ENCODE results near the gene XPO5. TPM values are rescaled to one million over a fixed set of nuclear protein-coding genes. Genes with fewer than 3 reads are reported as not detected.

The XPO5 gene
- total and polyA plus RNA-seq, 2 of the 4 experiments (the other 2 are of a cell fraction): 29.0 to 30.1 TPM

DNA sequence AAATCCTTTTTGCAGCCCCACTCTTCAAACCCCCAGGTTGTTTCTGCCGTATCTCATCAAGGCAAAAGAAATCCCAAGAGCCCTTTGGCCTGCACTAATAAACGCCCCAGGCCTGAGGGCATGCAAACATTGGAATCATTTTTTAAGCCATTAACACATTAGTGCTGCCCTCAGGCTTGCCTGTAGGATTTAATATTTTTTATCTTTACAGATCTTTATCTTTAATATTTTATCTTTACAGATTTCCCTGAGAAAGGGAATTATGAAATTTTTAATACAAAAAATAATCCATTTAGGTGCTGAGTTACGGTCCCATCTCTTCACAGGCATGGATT, 38.5 kb upstream of the XPO5 start:
- no peak overlapping the region for H2AK9ac ChIP-seq (replicated peaks; ENCODE audit: low read depth, low read length, poor library complexity)
- no peak overlapping the region for H3K27ac ChIP-seq (ENCODE audit: insufficient read depth, low read length)
- H3K9me1 ChIP-seq (ENCODE audit: insufficient read depth, low read length): no peaks in the 10 kb centered on the region
- no peak overlapping the region for H3K14ac ChIP-seq (replicated peaks; ENCODE audit: low read depth, low read length)
- no peaks in the 10 kb centered on the region for H4K20me1 ChIP-seq (ENCODE audit: insufficient read depth, low read length)
- ATAC-seq (ENCODE audit: low read depth) (no peak), DNase-seq (no peak)
- no peak overlapping the region for H4K8ac ChIP-seq (ENCODE audit: low read depth in 2 of 2, low read length in 2 of 2)
- H2BK5ac ChIP-seq (ENCODE audit: low read depth, low read length, poor library complexity, severe bottlenecking): no peak overlapping the region
- ChIA-PET CTCF (no interaction called here), POLR2A (ENCODE audit: unreplicated experiment) (no interaction called here)
- no peak overlapping the region for H4K5ac ChIP-seq (ENCODE audit: low read depth, low read length)
- H3K9me3 ChIP-seq (ENCODE audit: control insufficient read depth, insufficient read depth, low read length): no peaks in the 10 kb centered on the region
- dilution Hi-C loops (cut with HindIII; ENCODE audit: low sequenced_read_pairs, unreplicated experiment): no loop called here
- H3K27me3 ChIP-seq (ENCODE audit: control insufficient read depth, insufficient read depth, low read length): no peaks in the 10 kb centered on the region
- H3K79me1 ChIP-seq (ENCODE audit: low read depth in 1 of 2, low read length in 2 of 2): peaks cover 2 to 16% of the 10 kb centered on the region in 2 experiments; a peak in 3 of 4 replicates
- H2BK15ac ChIP-seq (ENCODE audit: low read depth, low read length): no peak overlapping the region
- no peak overlapping the region for H3K56ac ChIP-seq (ENCODE audit: extremely low read depth, insufficient read depth, low read length)
- no peak overlapping the region for H3K4me2 ChIP-seq (ENCODE audit: low read depth, low read length)
- TF ChIP-seq, protein P1, sequence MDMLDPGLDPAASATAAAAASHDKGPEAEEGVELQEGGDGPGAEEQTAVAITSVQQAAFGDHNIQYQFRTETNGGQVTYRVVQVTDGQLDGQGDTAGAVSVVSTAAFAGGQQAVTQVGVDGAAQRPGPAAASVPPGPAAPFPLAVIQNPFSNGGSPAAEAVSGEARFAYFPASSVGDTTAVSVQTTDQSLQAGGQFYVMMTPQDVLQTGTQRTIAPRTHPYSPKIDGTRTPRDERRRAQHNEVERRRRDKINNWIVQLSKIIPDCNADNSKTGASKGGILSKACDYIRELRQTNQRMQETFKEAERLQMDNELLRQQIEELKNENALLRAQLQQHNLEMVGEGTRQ (IDR thresholded peaks at IDR 0.05; ENCODE audit: low read depth, low read length): no peak
- BruUV-seq (replicated peaks): no TSS peak
- no peak overlapping the region for H2BK20ac ChIP-seq (ENCODE audit: low read depth, low read length)
- H3K9ac ChIP-seq (ENCODE audit: low read depth, low read length): no peak overlapping the region
- no peak overlapping the region for H2AFZ ChIP-seq (replicated peaks; ENCODE audit: low read length, poor library complexity)
- intact Hi-C loops (cut with micrococcal nuclease): no loop called here
- no peak overlapping the region for H3K18ac ChIP-seq (ENCODE audit: low read depth, low read length)
- in situ Hi-C loops (cut with MboI; ENCODE audit: low sequenced_read_pairs): no loop called here
- H3K36me3 ChIP-seq (ENCODE audit: control insufficient read depth, insufficient read depth, low read length): peaks cover 20% of the 10 kb centered on the region
- no peak overlapping the region for H4K91ac ChIP-seq (ENCODE audit: insufficient read depth, low read depth, low read length)
- no peak overlapping the region for H3K23ac ChIP-seq (ENCODE audit: low read depth, low read length)
- H2BK120ac ChIP-seq (ENCODE audit: low read depth, low read length): no peak overlapping the region
- no peaks in the 10 kb centered on the region for H3K4me1 ChIP-seq (ENCODE audit: control insufficient read depth, insufficient read depth, low read length)
- H2AK5ac ChIP-seq (ENCODE audit: low read depth, low read length): no peak overlapping the region
- H3K4me3 ChIP-seq (ENCODE audit: insufficient read depth, low read depth, low read length): no peak overlapping the region
- no CpG with 5 or more reads among the region's 3 CpGs for WGBS, 2 experiments (ENCODE audit: extremely low coverage in 2 of 2, insufficient read length in 1 of 2)
- H3K4ac ChIP-seq (ENCODE audit: low read depth, low read length): no peak overlapping the region
